B cell (primary cell): ENCODE measurements around the gene HES4. TPM values are rescaled to one million over a fixed set of nuclear protein-coding genes. Genes with fewer than 3 reads are reported as not detected.

Experiments
- ATAC-seq: fragments of 200-7000 bp; cut with Tn5 transposase; one replicate; pipeline ENCODE4 v1.10.0; 2021; ENCODE audit warnings: low read depth, mild to moderate bottlenecking, moderate number of reproducible peaks, moderate library complexity
- CTCF ChIA-PET: fragments of 350-600 bp; sonication (Branson Sonifier 250); formaldehyde crosslinking; loops from one replicate; lab custom pipeline; 2021; ENCODE audit warnings: antibody characterized with exemption, inconsistent platforms; lab: Charles Lee
- POLR2A ChIA-PET: fragments of 350-600 bp; sonication (Branson Sonifier 250); formaldehyde crosslinking; loops from one replicate; lab custom pipeline; 2021; ENCODE audit warnings: antibody characterized with exemption; lab: Charles Lee
- DNase-seq: peaks from one replicate; pipeline ENCODE4 v3.0.0; 2013
- H2AFZ ChIP-seq: 2 replicates; pipeline ENCODE4 v1.6.1; 2012; ENCODE audit warnings: mild to moderate bottlenecking, low read depth, low read length; ENCODE audit not compliant: insufficient read depth, poor library complexity, severe bottlenecking
- H3K27ac ChIP-seq, 2 donors: 1 replicate in 1 of 2; 2 replicates in 1 of 2; pipeline ENCODE4 v1.5.1; 2012 to 2013; ENCODE audit warnings: low read length in 2 of 2, mild to moderate bottlenecking in 2 of 2, moderate library complexity in 1 of 2
- H3K27me3 ChIP-seq, 4 experiments: fragments of 200-600 bp in 1 of 4; sonication (generic) in 1 of 4; replicated peaks in 1 of 4; 1 replicate in 2 of 4; 2 replicates in 2 of 4; pipeline versions ENCODE4 v1.6.1 to v1.7.0; 2013 to 2016; ENCODE audit warnings: low read length in 3 of 4, mild to moderate bottlenecking in 2 of 4, mixed read lengths in 1 of 4, moderate library complexity in 1 of 4; ENCODE audit not compliant: insufficient read depth in 4 of 4, control insufficient read depth in 3 of 4; ENCODE audit errors: control extremely low read depth in 1 of 4
- H3K36me3 ChIP-seq, 2 experiments: replicated peaks in 1 of 2; 1 replicate in 1 of 2; 2 replicates in 1 of 2; pipeline versions ENCODE4 v1.6.1 to v1.7.1; 2013; ENCODE audit warnings: low read length in 1 of 2; ENCODE audit not compliant: insufficient read depth in 2 of 2, control insufficient read depth in 1 of 2; ENCODE audit errors: control extremely low read depth in 1 of 2, extremely low read depth in 1 of 2
- H3K4me1 ChIP-seq, 2 donors: fragments of 200-600 bp in 1 of 2; sonication (generic) in 1 of 2; 1 replicate in 1 of 2; 2 replicates in 1 of 2; pipeline versions ENCODE4 v1.5.1 to v1.6.1; 2013 to 2017; ENCODE audit warnings: low read length in 2 of 2; ENCODE audit not compliant: control insufficient read depth in 2 of 2, insufficient read depth in 2 of 2
- H3K4me2 ChIP-seq: replicated peaks from 2 replicates; pipeline ENCODE3; 2012; ENCODE audit warnings: mild to moderate bottlenecking, low read depth, low read length; ENCODE audit not compliant: poor library complexity, severe bottlenecking
- H3K4me3 ChIP-seq, 5 experiments: fragments of 200-600 bp in 1 of 5; sonication (generic) in 1 of 5; 1 replicate in 3 of 5; 2 replicates in 2 of 5; pipeline versions ENCODE4 v1.5.1 to v1.7.0; 2011 to 2016; ENCODE audit warnings: low read length in 4 of 5, mild to moderate bottlenecking in 4 of 5, low read depth in 2 of 5, control low read depth in 1 of 5, moderate library complexity in 1 of 5; ENCODE audit not compliant: insufficient read depth in 1 of 5; ENCODE audit errors: control extremely low read depth in 1 of 5, extremely low read depth in 1 of 5
- H3K79me2 ChIP-seq: fragments of 200-600 bp; sonication (generic); one replicate; pipeline ENCODE4 v1.6.0; 2016; ENCODE audit warnings: low read length; ENCODE audit not compliant: control insufficient read depth, insufficient read depth
- H3K9ac ChIP-seq: fragments of 200-600 bp; sonication (generic); 2 replicates; pipeline ENCODE4 v1.6.1; 2017; ENCODE audit warnings: mild to moderate bottlenecking, low read length, moderate library complexity
- H3K9me3 ChIP-seq, 3 donors: one replicate each; pipeline versions ENCODE4 v1.6.1 to v1.7.1; 2013; ENCODE audit warnings: low read length in 2 of 3; ENCODE audit not compliant: control insufficient read depth in 2 of 3, insufficient read depth in 1 of 3; ENCODE audit errors: control extremely low read depth in 1 of 3
- H4K20me1 ChIP-seq: 2 replicates; pipeline ENCODE4 v1.6.0; 2012; ENCODE audit warnings: mild to moderate bottlenecking, low read length; ENCODE audit not compliant: insufficient read depth, control insufficient read depth, poor library complexity, severe bottlenecking
- H3K27ac Mint-ChIP-seq: one replicate; pipeline ENCODE4 v1.8.0; 2021; ENCODE audit warnings: mixed read lengths
- H3K27me3 Mint-ChIP-seq: one replicate; pipeline ENCODE4 v1.8.0; 2021; ENCODE audit warnings: mixed read lengths
- H3K4me1 Mint-ChIP-seq: one replicate; pipeline ENCODE4 v1.8.0; 2021; ENCODE audit warnings: mixed read lengths
- H3K4me3 Mint-ChIP-seq: one replicate; pipeline ENCODE4 v1.8.0; 2021; ENCODE audit warnings: mixed read lengths
- H3K9me3 Mint-ChIP-seq: one replicate; pipeline ENCODE4 v1.8.0; 2022; ENCODE audit warnings: mixed read lengths; ENCODE audit not compliant: insufficient read depth
- CTCF ChIP-seq: fragments of 200-600 bp; IDR thresholded peaks from one replicate; pipeline ENCODE4 v1.8.0; 2022; ENCODE audit warnings: antibody characterized with exemption, mild to moderate bottlenecking
- WGBS: methylation state at CpG from one replicate; pipeline ENCODE4 v1.1.5; 2013; ENCODE audit warnings: missing lambda C conversion rate; ENCODE audit not compliant: insufficient coverage; 5-methylcytosine and 5-hydroxymethylcytosine counted together
- intact Hi-C: fragments of 100-400 bp; cut with micrococcal nuclease; formaldehyde crosslinking; loops from one replicate; pipeline ENCODE4 v1.10.0; 2022
- polyA minus RNA-seq: library from RNA; depleted of rRNA, polyadenylated mRNA; stranded (reverse); fragments of >200 nt; gene quantifications from 2 replicates; pipeline ENCODE4 v1.2.3, GENCODE V29; 2012
- polyA plus RNA-seq: library from polyadenylated mRNA; depleted of rRNA; stranded (reverse); fragments of >200 nt; gene quantifications from 2 replicates; pipeline ENCODE4 v1.2.3, GENCODE V29; 2012
- total RNA-seq, 2 donors: library from RNA; stranded (reverse); fragments of 120-200 nt in 1 of 2; gene quantifications; 1 replicate in 1 of 2; 2 replicates in 1 of 2; pipeline versions ENCODE4 v1.2.3 to v1.2.4, GENCODE V29; 2013 to 2022

The HES4 gene
- total RNA-seq (3.2 and 4.3 TPM in 2 replicates), polyA plus RNA-seq (4.5 and 18.1 TPM in 2 replicates), polyA minus RNA-seq (11.6 and 12.2 TPM in 2 replicates)
- 0.84 TPM for total RNA-seq (2013)

GRCh38 chr1:999725-1000356 lies at the start of gene HES4:
Gene HES4, minus strand, starts transcription at chr1:1000097. Its CDS starts 124 bp downstream, at chr1:999973.
- H3K36me3 ChIP-seq = no peaks in the 10 kb centered on the region
- H3K4me2 ChIP-seq = peak within 1 kb of the TSS; percentile 99
- no peaks in the 10 kb centered on the region for H3K79me2 ChIP-seq
- peaks cover 0 to 75% (median 43%) of the 10 kb centered on the region in 4 experiments for H3K27me3 ChIP-seq
- H3K27ac Mint-ChIP-seq = peak within 1 kb of the TSS; percentile 63
- CTCF ChIA-PET = interaction anchor here (1.0 kb wide), 1 partner anchor 15 kb away, joined by 4 read pairs; no protein-coding TSS in a partner anchor
- POLR2A ChIA-PET = interaction anchor here (0.6 kb wide), 1 partner anchor 13 kb away, joined by 5 read pairs; no protein-coding TSS in a partner anchor
- H3K9me3 Mint-ChIP-seq = no peaks in the 10 kb centered on the region
- H3K9me3 ChIP-seq = peaks cover 0 to 26% (median 0%) of the 10 kb centered on the region in 3 donors
- H2AFZ ChIP-seq = peak within 1 kb of the TSS; percentile 68
- TF ChIP-seq CTCF = no peak
- peak; percentile 56 for ATAC-seq
- DNase-seq = peak; percentile 84
- peak within 1 kb of the TSS; percentile 83 for H3K4me3 Mint-ChIP-seq
- H4K20me1 ChIP-seq = no peaks in the 10 kb centered on the region
- intact Hi-C loops = loop anchor here (2.0 kb wide), 1 partner anchor 19 kb away; no protein-coding TSS in a partner anchor
- peak within 1 kb of the TSS in 4 of 5 experiments; percentile 38 to 60 (median 51) for H3K4me3 ChIP-seq
- H3K4me1 ChIP-seq = peaks cover 36 to 51% of the 10 kb centered on the region in 2 donors
- 2% methylated on average over 94 of the region's 95 CpGs for WGBS
- peak within 1 kb of the TSS; percentile 70 for H3K9ac ChIP-seq
- H3K27ac ChIP-seq = peak within 1 kb of the TSS in 1 of 2 donors; percentile 30
- H3K4me1 Mint-ChIP-seq = peaks cover 19% of the 10 kb centered on the region
- peaks cover 28% of the 10 kb centered on the region for H3K27me3 Mint-ChIP-seq

GRCh38 chr1:1048765-1049164 lies 48.9 kb upstream of the HES4 start:
- no peak overlapping the region for H3K27ac ChIP-seq
- no peaks in the 10 kb centered on the region for H4K20me1 ChIP-seq
- intact Hi-C loops = no loop called here
- Mint-ChIP-seq H3K27ac (no peak overlapping the region), H3K4me3 (no peak overlapping the region), H3K4me1 (peaks cover 4% of the 10 kb centered on the region), H3K9me3 (no peaks in the 10 kb centered on the region), H3K27me3 (no peaks in the 10 kb centered on the region)
- no peaks in the 10 kb centered on the region for H3K9me3 ChIP-seq
- over 99% methylated on average over 14 of the region's 28 CpGs for WGBS
- CTCF ChIA-PET = no interaction called here
- no peak overlapping the region for H3K4me2 ChIP-seq
- H3K27me3 ChIP-seq = no peaks in the 10 kb centered on the region
- no peaks in the 10 kb centered on the region for H3K4me1 ChIP-seq
- ATAC-seq = no peak
- no peak for DNase-seq
- H3K4me3 ChIP-seq = no peak overlapping the region
- no peak for TF ChIP-seq CTCF
- no peak overlapping the region for H2AFZ ChIP-seq
- H3K9ac ChIP-seq = no peak overlapping the region
- POLR2A ChIA-PET = no interaction called here
- H3K36me3 ChIP-seq = no peaks in the 10 kb centered on the region
- H3K79me2 ChIP-seq = no peaks in the 10 kb centered on the region
